ENCODE measurements around the gene CPLX1.

The CPLX1 gene

DNA sequence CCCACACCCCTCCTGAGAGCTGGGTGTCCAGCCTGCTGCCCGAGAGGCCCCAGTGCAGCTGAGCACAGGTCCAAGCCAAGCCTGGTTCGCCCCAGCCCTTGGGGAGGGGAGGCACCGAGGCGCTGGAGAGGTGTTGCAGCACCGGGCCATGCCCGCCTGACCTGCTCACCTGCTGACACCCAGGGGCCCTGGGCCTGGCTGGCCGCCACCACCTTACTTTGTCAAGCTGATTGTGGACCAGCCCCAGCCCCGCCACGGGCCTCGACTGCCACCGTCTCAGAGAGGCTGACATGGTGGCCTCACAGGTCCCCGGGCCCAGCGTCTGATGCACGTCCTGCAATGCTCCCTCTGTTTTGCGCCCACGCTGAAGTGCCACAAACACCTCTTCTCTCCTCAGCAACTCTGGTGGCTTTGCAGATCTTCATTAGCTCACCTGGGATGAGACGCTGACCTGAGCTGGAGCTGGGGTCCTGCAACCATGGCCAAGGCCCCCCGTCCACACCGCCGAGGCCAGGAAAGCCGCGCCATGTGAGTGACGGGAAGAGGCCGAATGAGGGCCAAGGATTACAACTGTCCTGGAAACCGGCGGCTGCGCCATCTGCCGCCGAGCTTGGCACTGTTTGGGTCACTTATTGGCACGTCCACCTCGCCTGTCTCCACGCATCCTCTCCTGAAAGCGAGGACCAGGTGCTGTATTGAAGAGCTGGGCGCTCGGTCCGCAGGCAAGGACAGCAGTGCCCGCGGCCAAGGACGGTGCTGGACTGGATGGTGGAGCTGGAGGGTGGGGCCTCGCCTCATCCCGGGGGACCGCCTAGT is 7.6 kb downstream of the CPLX1 start:
- no peak overlapping the region for H3K27ac Mint-ChIP-seq
- no peaks in the 10 kb centered on the region for H3K9me3 Mint-ChIP-seq
- TF ChIP-seq, protein P1, sequence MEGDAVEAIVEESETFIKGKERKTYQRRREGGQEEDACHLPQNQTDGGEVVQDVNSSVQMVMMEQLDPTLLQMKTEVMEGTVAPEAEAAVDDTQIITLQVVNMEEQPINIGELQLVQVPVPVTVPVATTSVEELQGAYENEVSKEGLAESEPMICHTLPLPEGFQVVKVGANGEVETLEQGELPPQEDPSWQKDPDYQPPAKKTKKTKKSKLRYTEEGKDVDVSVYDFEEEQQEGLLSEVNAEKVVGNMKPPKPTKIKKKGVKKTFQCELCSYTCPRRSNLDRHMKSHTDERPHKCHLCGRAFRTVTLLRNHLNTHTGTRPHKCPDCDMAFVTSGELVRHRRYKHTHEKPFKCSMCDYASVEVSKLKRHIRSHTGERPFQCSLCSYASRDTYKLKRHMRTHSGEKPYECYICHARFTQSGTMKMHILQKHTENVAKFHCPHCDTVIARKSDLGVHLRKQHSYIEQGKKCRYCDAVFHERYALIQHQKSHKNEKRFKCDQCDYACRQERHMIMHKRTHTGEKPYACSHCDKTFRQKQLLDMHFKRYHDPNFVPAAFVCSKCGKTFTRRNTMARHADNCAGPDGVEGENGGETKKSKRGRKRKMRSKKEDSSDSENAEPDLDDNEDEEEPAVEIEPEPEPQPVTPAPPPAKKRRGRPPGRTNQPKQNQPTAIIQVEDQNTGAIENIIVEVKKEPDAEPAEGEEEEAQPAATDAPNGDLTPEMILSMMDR (IDR thresholded peaks at IDR 0.05): no peak
- H3K27me3 Mint-ChIP-seq (ENCODE audit: low read depth, poor library complexity): peaks cover 90% of the 10 kb centered on the region
- DNase-seq: no peak
- peaks cover 22% of the 10 kb centered on the region for H3K4me1 Mint-ChIP-seq
- no peaks in the 10 kb centered on the region for H3K36me3 Mint-ChIP-seq (ENCODE audit: low read depth)
- H3K4me3 Mint-ChIP-seq: no peak overlapping the region

GRCh38 chr4:815464-816146 is 10.3 kb downstream of the CPLX1 start:
- H3K36me3 Mint-ChIP-seq (ENCODE audit: low read depth): no peaks in the 10 kb centered on the region
- H3K4me3 Mint-ChIP-seq: no peak overlapping the region
- peak overlapping the region; percentile 68 for H3K27ac Mint-ChIP-seq
- peaks cover 5% of the 10 kb centered on the region for H3K9me3 Mint-ChIP-seq
- DNase-seq: no peak
- H3K4me1 Mint-ChIP-seq: peaks cover 22% of the 10 kb centered on the region
- H3K27me3 Mint-ChIP-seq (ENCODE audit: low read depth, poor library complexity): peaks cover 90% of the 10 kb centered on the region
- TF ChIP-seq, protein P1 (IDR thresholded peaks at IDR 0.05): no peak

DNA sequence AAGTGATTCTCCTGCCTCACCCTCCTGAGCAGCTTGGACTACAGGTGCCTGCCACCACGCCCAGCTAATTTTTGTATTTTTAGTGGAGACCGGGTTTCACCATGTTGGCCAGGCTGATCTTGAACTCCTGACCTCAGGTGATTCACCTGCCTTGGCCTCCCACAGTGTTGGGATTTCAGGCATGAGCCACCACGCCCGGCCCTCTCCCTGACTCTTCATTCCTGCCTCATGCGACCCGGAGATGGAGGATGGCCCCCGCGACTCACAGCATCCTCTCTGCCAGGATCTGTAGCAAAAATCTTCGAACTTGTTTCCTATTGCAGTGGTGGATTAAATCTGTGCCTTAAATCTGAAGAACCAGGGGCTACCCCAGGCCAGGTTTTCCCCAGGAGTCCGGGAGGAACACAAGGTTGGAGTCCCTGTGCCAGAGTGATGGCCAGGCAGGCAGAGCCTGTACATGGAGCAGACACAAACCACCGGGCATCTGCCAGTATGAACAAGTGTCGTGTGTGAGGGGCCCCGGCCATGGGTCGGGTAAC is 11.5 kb downstream of the CPLX1 start:
- H3K4me1 Mint-ChIP-seq: peaks cover 22% of the 10 kb centered on the region
- H3K4me3 Mint-ChIP-seq: no peak overlapping the region
- peaks cover 5% of the 10 kb centered on the region for H3K9me3 Mint-ChIP-seq
- DNase-seq: no peak
- TF ChIP-seq, protein P1 (IDR thresholded peaks at IDR 0.05): no peak
- no peaks in the 10 kb centered on the region for H3K36me3 Mint-ChIP-seq (ENCODE audit: low read depth)
- peaks cover 82% of the 10 kb centered on the region for H3K27me3 Mint-ChIP-seq (ENCODE audit: low read depth, poor library complexity)
- no peak overlapping the region for H3K27ac Mint-ChIP-seq

GRCh38 chr4:813900-814299 is 12.0 kb downstream of the CPLX1 start:
- H3K36me3 Mint-ChIP-seq (ENCODE audit: low read depth): no peaks in the 10 kb centered on the region
- peaks cover 5% of the 10 kb centered on the region for H3K9me3 Mint-ChIP-seq
- no peak overlapping the region for H3K4me3 Mint-ChIP-seq
- TF ChIP-seq, protein P1 (IDR thresholded peaks at IDR 0.05): no peak
- DNase-seq: no peak
- H3K27me3 Mint-ChIP-seq (ENCODE audit: low read depth, poor library complexity): peaks cover 77% of the 10 kb centered on the region
- no peak overlapping the region for H3K27ac Mint-ChIP-seq
- H3K4me1 Mint-ChIP-seq: peaks cover 22% of the 10 kb centered on the region

DNA sequence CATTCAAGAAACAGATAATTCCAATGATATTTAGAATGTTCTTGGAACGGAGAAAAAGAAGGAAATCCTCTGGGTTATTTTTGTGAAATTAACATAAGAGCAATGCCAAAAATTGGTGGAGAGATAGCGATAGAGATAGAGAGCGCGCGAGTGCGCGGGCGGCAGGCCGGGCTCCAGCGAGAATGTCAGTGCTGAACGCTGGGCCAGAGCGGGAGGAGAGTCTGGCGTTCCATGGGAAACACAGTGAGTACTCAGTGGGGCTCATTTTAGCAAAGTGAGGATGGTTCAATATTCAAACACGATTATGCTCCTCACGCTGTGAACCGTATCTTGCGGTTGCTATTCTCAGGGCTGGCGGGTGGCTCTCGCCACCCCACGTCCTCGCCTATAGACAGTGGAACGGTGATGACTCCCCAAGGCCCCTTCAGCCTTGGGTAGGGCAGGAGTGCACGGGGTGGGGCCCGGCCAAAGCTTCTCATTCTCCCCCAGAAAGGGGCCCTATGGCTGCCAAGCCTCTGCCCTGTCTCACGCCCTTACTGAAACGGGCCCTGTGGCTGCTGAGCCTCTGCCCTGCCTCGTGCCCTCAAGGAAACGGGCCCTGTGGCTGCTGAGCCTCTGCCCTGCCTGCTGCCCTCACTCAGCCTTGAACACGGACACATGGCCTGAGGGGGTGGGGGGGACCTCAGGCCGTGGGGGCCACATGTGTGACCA is 16.9 kb downstream of the CPLX1 start:
- H3K36me3 Mint-ChIP-seq (ENCODE audit: low read depth): no peaks in the 10 kb centered on the region
- no peaks in the 10 kb centered on the region for H3K4me1 Mint-ChIP-seq
- peaks cover 22% of the 10 kb centered on the region for H3K9me3 Mint-ChIP-seq
- TF ChIP-seq, protein P1 (IDR thresholded peaks at IDR 0.05): no peak
- no peak overlapping the region for H3K27ac Mint-ChIP-seq
- peaks cover 47% of the 10 kb centered on the region for H3K27me3 Mint-ChIP-seq (ENCODE audit: low read depth, poor library complexity)
- DNase-seq: no peak
- H3K4me3 Mint-ChIP-seq: no peak overlapping the region
